WI38 (cell line): ENCODE measurements around the gene UVSSA.

Source experiments
- H3K4me3 ChIP-seq: 2 replicates; pipeline ENCODE4 v1.5.1; 2011; ENCODE audit warnings: low read depth, mild to moderate bottlenecking, control low read depth, low read length
- CTCF ChIP-seq: IDR thresholded peaks from 2 replicates; pipeline ENCODE4 v1.5.1; 2012; ENCODE audit warnings: low read depth, mild to moderate bottlenecking, control low read depth, low read length

Gene UVSSA

GRCh38 chr4:1337376-1337831 is 9.6 kb upstream of the UVSSA start:
- no peak for TF ChIP-seq CTCF
- H3K4me3 ChIP-seq, result no peak overlapping the region

- H3K4me3 ChIP-seq, result no peak overlapping the region
- TF ChIP-seq CTCF, result no peak
Measured at GRCh38 chr4:1337951-1338751, 8.9 kb upstream of the UVSSA start.

GRCh38 chr4:1338752-1339414 is 8.1 kb upstream of the UVSSA start:
- H3K4me3 ChIP-seq, result no peak overlapping the region
- no peak for TF ChIP-seq CTCF

GRCh38 chr4:1339489-1339888 is 7.5 kb upstream of the UVSSA start:
- no peak overlapping the region for H3K4me3 ChIP-seq
- no peak for TF ChIP-seq CTCF

- no peak overlapping the region for H3K4me3 ChIP-seq
- TF ChIP-seq CTCF, result no peak
Measured at GRCh38 chr4:1340181-1340747, 6.7 kb upstream of the UVSSA start.

GRCh38 chr4:1340861-1341260 is 6.1 kb upstream of the UVSSA start:
- no peak for TF ChIP-seq CTCF
- no peak overlapping the region for H3K4me3 ChIP-seq

- H3K4me3 ChIP-seq, result no peak overlapping the region
- TF ChIP-seq CTCF, result no peak
Measured at GRCh38 chr4:1342003-1342402, 5.0 kb upstream of the UVSSA start.
